GM23338 (cell line): ENCODE data around the gene TENT4B. TPM values are rescaled to one million over a fixed set of nuclear protein-coding genes. Genes with fewer than 3 reads are reported as not detected.

ENCODE experiments used
- ATAC-seq: fragments of 200-7000 bp; cut with Tn5 transposase; 3 replicates; pipeline ENCODE4 v1.9.1; 2020
- DNase-seq: peaks from one replicate; pipeline ENCODE4 v3.0.0-alpha.2; 2015; ENCODE audit warnings: low spot score
- H2AFZ ChIP-seq: fragments of 200-600 bp; sonication (generic); 2 replicates; pipeline ENCODE4 v1.8.0; 2016; ENCODE audit warnings: antibody characterized with exemption, mild to moderate bottlenecking, moderate library complexity
- H3F3A ChIP-seq: fragments of 200-600 bp; sonication (generic); replicated peaks from 2 replicates; pipeline ENCODE4 v1.8.0; 2017; ENCODE audit warnings: antibody characterized with exemption, mixed run types, low read depth
- H3K27ac ChIP-seq: fragments of 200-600 bp; sonication (generic); 2 replicates; pipeline ENCODE4 v1.6.1; 2016; ENCODE audit warnings: low read depth
- H3K27me3 ChIP-seq: fragments of 200-600 bp; sonication (generic); 2 replicates; pipeline ENCODE4 v1.8.0; 2016; ENCODE audit warnings: mild to moderate bottlenecking, mixed run types, moderate library complexity; ENCODE audit not compliant: insufficient read depth
- H3K36me3 ChIP-seq: fragments of 200-600 bp; sonication (generic); 2 replicates; pipeline ENCODE4 v1.8.0; 2016; ENCODE audit warnings: mild to moderate bottlenecking; ENCODE audit not compliant: insufficient read depth
- H3K4me1 ChIP-seq: fragments of 200-600 bp; sonication (generic); 2 replicates; pipeline ENCODE4 v1.8.0; 2016; ENCODE audit warnings: mild to moderate bottlenecking, moderate library complexity; ENCODE audit not compliant: insufficient read depth
- H3K4me2 ChIP-seq: fragments of 200-600 bp; sonication (generic); 2 replicates; pipeline ENCODE4 v1.7.1; 2017; ENCODE audit warnings: mixed run types
- H3K4me3 ChIP-seq: fragments of 200-600 bp; sonication (generic); 2 replicates; pipeline ENCODE4 v1.6.1; 2016; ENCODE audit warnings: mixed run types
- H3K79me2 ChIP-seq: fragments of 200-600 bp; sonication (generic); replicated peaks from 2 replicates; pipeline ENCODE4 v1.8.0; 2017; ENCODE audit warnings: mild to moderate bottlenecking; ENCODE audit not compliant: insufficient read depth
- H3K9me2 ChIP-seq: fragments of 200-600 bp; sonication (generic); 2 replicates; pipeline ENCODE4 v1.8.0; 2017; ENCODE audit not compliant: insufficient read depth
- H4K20me1 ChIP-seq: fragments of 200-600 bp; sonication (generic); replicated peaks from 2 replicates; pipeline ENCODE4 v1.8.0; 2017; ENCODE audit warnings: mild to moderate bottlenecking; ENCODE audit not compliant: insufficient read depth
- H3K27ac Mint-ChIP-seq: 2 replicates; pipeline ENCODE4 v1.8.0; 2020; ENCODE audit warnings: inconsistent platforms, mild to moderate bottlenecking, moderate library complexity, mixed read lengths
- H3K27me3 Mint-ChIP-seq: 3 replicates; pipeline ENCODE4 v1.8.0; 2022; ENCODE audit warnings: low read depth, mild to moderate bottlenecking, moderate library complexity, mixed read lengths, inconsistent platforms; ENCODE audit not compliant: insufficient read depth, poor library complexity
- H3K36me3 Mint-ChIP-seq: 3 replicates; pipeline ENCODE4 v1.8.0; 2021; ENCODE audit warnings: low read depth, mild to moderate bottlenecking, inconsistent platforms, moderate library complexity, mixed read lengths
- H3K4me1 Mint-ChIP-seq: 3 replicates; pipeline ENCODE4 v1.8.0; 2020; ENCODE audit warnings: mild to moderate bottlenecking, inconsistent platforms, mixed read lengths
- H3K4me3 Mint-ChIP-seq: 3 replicates; pipeline ENCODE4 v1.8.0; 2021; ENCODE audit warnings: moderate library complexity, mild to moderate bottlenecking, inconsistent platforms, mixed read lengths
- H3K9me3 Mint-ChIP-seq: 3 replicates; pipeline ENCODE4 v1.8.0; 2020; ENCODE audit warnings: moderate library complexity, mild to moderate bottlenecking, inconsistent platforms, mixed read lengths
- EZH2phosphoT487 ChIP-seq: fragments of 200-600 bp; sonication (generic); IDR thresholded peaks from one replicate; pipeline ENCODE4 v1.8.1; 2018; ENCODE audit warnings: antibody characterized with exemption; ENCODE audit not compliant: unreplicated experiment
- POLR2AphosphoS5 ChIP-seq: IDR thresholded peaks from 2 replicates; pipeline ENCODE4 v1.6.1; 2016; ENCODE audit warnings: antibody characterized with exemption, low read depth
- ZNF462 ChIP-seq: fragments of 250-450 bp; sonication (Bioruptor Pico); IDR thresholded peaks from 2 replicates; pipeline ENCODE4 v1.5.0; 2020; ENCODE audit warnings: mild to moderate bottlenecking, moderate library complexity
- polyA plus RNA-seq: library from polyadenylated mRNA; unstranded; fragments of >200 nt; fragmentation: Nextera tagmentation; extraction: Ambion mirVana; gene quantifications from 2 replicates; pipeline ENCODE4 v1.2.1, GENCODE V29; 2016
- total RNA-seq: library from RNA; depleted of rRNA; stranded (reverse); fragments of >200 nt; shearing (Covaris generic); gene quantifications from 2 replicates; pipeline ENCODE4 v1.2.3, GENCODE V29; 2014

TENT4B gene
- total and polyA plus RNA-seq, 2 experiments from 2014 or later, result 17.6 to 21.3 TPM

GRCh38 chr16:50166511-50167500 lies 13.7 kb downstream of the TENT4B start (continued):
- TF ChIP-seq ZNF462 (CRISPR knock-in tag), result no peak

GRCh38 chr16:50167556-50167955 lies 14.4 kb downstream of the TENT4B start:
- Histone ChIP-seq H3F3A (no peaks in the 10 kb centered on the region), H3K27ac (0 out of 2 replicates have a peak overlapping the region, but pooled peaks have one; percentile 6), H4K20me1 (peaks cover 34% of the 10 kb centered on the region), H3K9me2 (no peaks in the 10 kb centered on the region), H2AFZ (no peak overlapping the region), H3K36me3 (no peaks in the 10 kb centered on the region), H3K4me1 (peaks cover 11% of the 10 kb centered on the region; the same call in 1 of the 2 replicates), H3K79me2 (peaks cover 99% of the 10 kb centered on the region), H3K4me2 (no peak overlapping the region), H3K4me3 (no peak overlapping the region), H3K27me3 (no peaks in the 10 kb centered on the region)
- no peak for ATAC-seq
- Mint-ChIP-seq H3K4me1 (peaks cover 12% of the 10 kb centered on the region), H3K27me3 (peaks cover 5% of the 10 kb centered on the region), H3K27ac (peak overlapping the region; percentile 76), H3K4me3 (no peak overlapping the region), H3K9me3 (no peaks in the 10 kb centered on the region), H3K36me3 (no peaks in the 10 kb centered on the region)
- TF ChIP-seq EZH2phosphoT487, result no peak
- TF ChIP-seq ZNF462 (CRISPR knock-in tag), result no peak
- TF ChIP-seq POLR2AphosphoS5, result no peak
- no peak for DNase-seq
